Measurements from ENCODE around the gene HDAC4. TPM values are rescaled to one million over a fixed set of nuclear protein-coding genes. Genes with fewer than 3 reads are reported as not detected.

The HDAC4 gene
- total and polyA plus RNA-seq, 5 donors = 7.8 to 29.1 (median 22.5) TPM

- H3K9me3 ChIP-seq (ENCODE audit: control insufficient read depth, low read length) = no peaks in the 10 kb centered on the region
- H3K4me1 ChIP-seq (ENCODE audit: control insufficient read depth, insufficient read depth, low read length) = peaks cover 6% of the 10 kb centered on the region
- intact Hi-C loops (cut with DNase I) = no loop called here
- no peak overlapping the region for H3K4me3 ChIP-seq (ENCODE audit: low read length)
- ATAC-seq = no peak
- DNase-seq = no peak
- H3K27me3 ChIP-seq (ENCODE audit: control insufficient read depth, insufficient read depth) = no peaks in the 10 kb centered on the region
- no peak overlapping the region for H3K27ac ChIP-seq (ENCODE audit: low read length)
Measured at GRCh38 chr2:239257511-239257937, 143.3 kb downstream of the HDAC4 start.

DNA sequence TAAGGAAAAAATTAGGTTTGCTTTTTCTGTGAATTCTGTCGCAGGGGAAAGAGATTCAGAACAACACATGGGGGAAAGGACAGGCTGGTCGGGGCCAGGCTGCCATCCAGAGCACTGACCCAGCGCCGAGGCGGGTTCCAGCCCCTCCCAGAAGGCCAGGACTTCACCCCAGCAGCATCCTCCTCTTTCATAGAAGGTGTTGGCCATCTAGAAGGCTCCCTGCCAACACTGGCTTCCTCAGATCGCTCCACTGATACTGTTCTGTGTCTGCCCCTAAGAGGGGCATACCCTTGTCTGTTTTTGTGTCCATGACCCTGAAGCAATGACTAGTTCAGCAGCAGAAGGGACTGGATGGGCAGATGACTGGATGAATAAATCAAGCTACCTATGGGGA, 144.5 kb downstream of the HDAC4 start:
- WGBS = 82% methylated on average over 6 of the region's 6 CpGs
- ATAC-seq = no peak
- intact Hi-C loops (cut with DNase I) = no loop called here
- Histone ChIP-seq H3K9me3 (ENCODE audit: control insufficient read depth, low read length) (no peaks in the 10 kb centered on the region), H3K4me3 (ENCODE audit: low read length) (no peak overlapping the region), H3K27ac (ENCODE audit: low read length) (no peak overlapping the region), H3K4me1 (ENCODE audit: control insufficient read depth, insufficient read depth, low read length) (peaks cover 9% of the 10 kb centered on the region), H3K27me3 (ENCODE audit: control insufficient read depth, insufficient read depth) (no peaks in the 10 kb centered on the region)
- DNase-seq = no peak

DNA sequence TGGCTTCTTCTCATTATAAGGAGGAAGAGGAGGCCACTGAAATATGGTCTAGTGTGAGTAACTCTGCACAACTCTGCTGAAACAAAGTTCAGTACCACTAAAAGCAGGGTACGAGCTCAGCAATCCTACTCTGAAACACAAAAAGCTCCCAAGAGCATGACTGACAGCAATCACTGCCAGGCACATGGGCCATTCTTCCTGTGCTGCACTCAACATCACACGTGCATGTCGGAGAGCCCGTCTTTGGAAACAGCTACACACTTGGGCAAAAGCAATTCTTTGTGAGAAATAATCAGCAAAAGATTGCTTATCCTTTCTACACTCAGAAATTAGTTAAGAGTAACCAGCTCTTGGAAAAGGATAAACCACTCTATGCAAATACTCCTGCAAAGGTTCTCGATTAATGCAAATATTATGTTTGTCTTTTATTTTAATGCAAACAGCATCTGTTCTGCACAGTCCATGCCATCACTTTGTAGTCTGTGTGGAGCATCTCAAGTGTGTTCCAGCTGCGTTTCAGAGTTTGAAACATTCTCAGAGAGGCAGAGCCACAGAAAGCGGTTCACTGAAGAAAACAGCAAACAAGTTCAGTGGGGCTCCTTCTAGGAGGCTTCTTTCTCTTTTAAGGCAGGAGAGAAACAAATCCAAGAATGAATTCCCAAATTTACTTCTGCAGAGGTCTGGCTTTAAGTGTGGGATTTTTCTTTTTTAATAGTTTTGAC, 145.0 kb downstream of the HDAC4 start:
- no peak overlapping the region for H3K4me3 ChIP-seq (ENCODE audit: low read length)
- no peak for ATAC-seq
- intact Hi-C loops (cut with DNase I) = no loop called here
- H3K9me3 ChIP-seq (ENCODE audit: control insufficient read depth, low read length) = no peaks in the 10 kb centered on the region
- H3K27me3 ChIP-seq (ENCODE audit: control insufficient read depth, insufficient read depth) = no peaks in the 10 kb centered on the region
- DNase-seq = no peak
- 72% methylated on average over 7 of the region's 7 CpGs for WGBS
- H3K4me1 ChIP-seq (ENCODE audit: control insufficient read depth, insufficient read depth, low read length) = peaks cover 9% of the 10 kb centered on the region
- H3K27ac ChIP-seq (ENCODE audit: low read length) = no peak overlapping the region

GRCh38 chr2:239255218-239255617, 145.6 kb downstream of the HDAC4 start:
- Histone ChIP-seq H3K27ac (ENCODE audit: low read length) (no peak overlapping the region), H3K27me3 (ENCODE audit: control insufficient read depth, insufficient read depth) (no peaks in the 10 kb centered on the region), H3K9me3 (ENCODE audit: control insufficient read depth, low read length) (no peaks in the 10 kb centered on the region), H3K4me3 (ENCODE audit: low read length) (no peak overlapping the region), H3K4me1 (ENCODE audit: control insufficient read depth, insufficient read depth, low read length) (peaks cover 8% of the 10 kb centered on the region)
- WGBS = 89% methylated on average over 5 of the region's 5 CpGs
- no peak for DNase-seq
- intact Hi-C loops (cut with DNase I) = no loop called here
- no peak for ATAC-seq

- DNase-seq = peak in 1 of 3 donors; percentile 15
- intact Hi-C loops (cut with DNase I) = no loop called here
- Histone ChIP-seq H3K27ac (ENCODE audit: low read length) (peak overlapping the region; percentile 51), H3K9me3 (ENCODE audit: control insufficient read depth, low read length) (no peaks in the 10 kb centered on the region), H3K4me3 (ENCODE audit: low read length) (no peak overlapping the region), H3K27me3 (ENCODE audit: control insufficient read depth, insufficient read depth) (no peaks in the 10 kb centered on the region), H3K4me1 (ENCODE audit: control insufficient read depth, insufficient read depth, low read length) (peaks cover 4% of the 10 kb centered on the region)
- 85% methylated on average over 7 of the region's 7 CpGs for WGBS
- no peak for ATAC-seq
Measured at GRCh38 chr2:239253701-239254436, 147.0 kb downstream of the HDAC4 start.

GRCh38 chr2:239253264-239253663, 147.6 kb downstream of the HDAC4 start:
- Histone ChIP-seq H3K27me3 (ENCODE audit: control insufficient read depth, insufficient read depth) (no peaks in the 10 kb centered on the region), H3K4me3 (ENCODE audit: low read length) (no peak overlapping the region), H3K9me3 (ENCODE audit: control insufficient read depth, low read length) (no peaks in the 10 kb centered on the region), H3K4me1 (ENCODE audit: control insufficient read depth, insufficient read depth, low read length) (peaks cover 4% of the 10 kb centered on the region), H3K27ac (ENCODE audit: low read length) (peak overlapping the region; percentile 51)
- intact Hi-C loops (cut with DNase I) = no loop called here
- DNase-seq = no peak
- no peak for ATAC-seq
- WGBS = 77% methylated on average over 7 of the region's 7 CpGs

GRCh38 chr2:239252801-239253200, 148.0 kb downstream of the HDAC4 start:
- ATAC-seq = peak; percentile 78 to 80
- Histone ChIP-seq H3K9me3 (ENCODE audit: control insufficient read depth, low read length) (no peaks in the 10 kb centered on the region), H3K4me1 (ENCODE audit: control insufficient read depth, insufficient read depth, low read length) (peaks cover 4% of the 10 kb centered on the region), H3K27ac (ENCODE audit: low read length) (no peak overlapping the region), H3K27me3 (ENCODE audit: control insufficient read depth, insufficient read depth) (no peaks in the 10 kb centered on the region), H3K4me3 (ENCODE audit: low read length) (no peak overlapping the region)
- intact Hi-C loops (cut with DNase I) = no loop called here
- 21% methylated on average over 19 of the region's 19 CpGs for WGBS
- DNase-seq = peak; percentile 73 to 91 (median 86)

DNA sequence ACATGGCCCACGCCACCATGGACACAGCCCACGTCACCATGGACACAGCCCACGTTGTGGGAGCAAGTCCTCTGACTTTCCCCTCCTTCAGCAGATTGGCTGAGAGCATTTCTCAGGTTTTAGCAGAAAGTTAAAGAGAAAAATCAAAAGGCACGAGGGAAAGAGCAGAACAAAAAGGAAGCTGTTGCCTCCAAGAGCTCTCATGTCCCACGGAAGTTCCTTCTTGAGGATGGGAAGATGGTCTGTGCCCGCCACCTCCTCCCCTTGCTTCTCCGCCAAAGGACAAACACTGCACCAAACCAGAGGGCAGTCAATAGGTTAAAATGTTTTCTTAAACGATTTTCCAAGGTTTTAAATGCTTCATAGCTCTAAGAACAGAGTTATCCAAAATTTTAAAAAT, 148.4 kb downstream of the HDAC4 start:
- peaks cover 4% of the 10 kb centered on the region for H3K4me1 ChIP-seq (ENCODE audit: control insufficient read depth, insufficient read depth, low read length)

DNA sequence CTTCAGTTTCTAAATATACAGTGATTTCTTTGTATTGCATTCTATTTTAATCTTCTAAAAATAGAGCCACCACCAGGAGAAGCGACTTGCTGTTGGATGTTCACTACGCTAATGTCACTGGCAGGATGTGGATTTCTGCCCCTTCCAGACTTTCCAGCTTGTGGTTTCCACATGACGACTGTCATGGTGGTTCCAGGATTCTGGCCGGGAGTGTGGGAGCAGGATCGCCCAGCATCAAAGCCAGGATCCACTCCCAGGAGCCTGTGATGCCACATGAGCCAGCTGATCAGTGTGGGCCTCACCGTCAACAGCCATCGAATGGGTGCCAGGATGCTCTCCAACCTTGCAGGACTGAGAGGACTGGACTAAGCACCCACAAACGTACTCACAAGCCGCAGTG, 148.8 kb downstream of the HDAC4 start:
- Histone ChIP-seq H3K27ac (ENCODE audit: low read length) (peak overlapping the region; percentile 94), H3K4me1 (ENCODE audit: control insufficient read depth, insufficient read depth, low read length) (peaks cover 4% of the 10 kb centered on the region), H3K9me3 (ENCODE audit: control insufficient read depth, low read length) (no peaks in the 10 kb centered on the region), H3K27me3 (ENCODE audit: control insufficient read depth, insufficient read depth) (no peaks in the 10 kb centered on the region), H3K4me3 (ENCODE audit: low read length) (no peak overlapping the region)
- 68% methylated on average over 9 of the region's 9 CpGs for WGBS
- DNase-seq (no peak), ATAC-seq (peak; percentile 13 to 29)
- intact Hi-C loops (cut with DNase I) = no loop called here

More for the DNA sequence above, 148.4 kb downstream of the HDAC4 start:
- Histone ChIP-seq H3K4me3 (ENCODE audit: low read length) (no peak overlapping the region), H3K9me3 (ENCODE audit: control insufficient read depth, low read length) (no peaks in the 10 kb centered on the region), H3K27me3 (ENCODE audit: control insufficient read depth, insufficient read depth) (no peaks in the 10 kb centered on the region), H3K27ac (ENCODE audit: low read length) (peak overlapping the region; percentile 94)
- intact Hi-C loops (cut with DNase I) = no loop called here
- ATAC-seq (no peak), DNase-seq (no peak)
- 62% methylated on average over 8 of the region's 8 CpGs for WGBS

DNA sequence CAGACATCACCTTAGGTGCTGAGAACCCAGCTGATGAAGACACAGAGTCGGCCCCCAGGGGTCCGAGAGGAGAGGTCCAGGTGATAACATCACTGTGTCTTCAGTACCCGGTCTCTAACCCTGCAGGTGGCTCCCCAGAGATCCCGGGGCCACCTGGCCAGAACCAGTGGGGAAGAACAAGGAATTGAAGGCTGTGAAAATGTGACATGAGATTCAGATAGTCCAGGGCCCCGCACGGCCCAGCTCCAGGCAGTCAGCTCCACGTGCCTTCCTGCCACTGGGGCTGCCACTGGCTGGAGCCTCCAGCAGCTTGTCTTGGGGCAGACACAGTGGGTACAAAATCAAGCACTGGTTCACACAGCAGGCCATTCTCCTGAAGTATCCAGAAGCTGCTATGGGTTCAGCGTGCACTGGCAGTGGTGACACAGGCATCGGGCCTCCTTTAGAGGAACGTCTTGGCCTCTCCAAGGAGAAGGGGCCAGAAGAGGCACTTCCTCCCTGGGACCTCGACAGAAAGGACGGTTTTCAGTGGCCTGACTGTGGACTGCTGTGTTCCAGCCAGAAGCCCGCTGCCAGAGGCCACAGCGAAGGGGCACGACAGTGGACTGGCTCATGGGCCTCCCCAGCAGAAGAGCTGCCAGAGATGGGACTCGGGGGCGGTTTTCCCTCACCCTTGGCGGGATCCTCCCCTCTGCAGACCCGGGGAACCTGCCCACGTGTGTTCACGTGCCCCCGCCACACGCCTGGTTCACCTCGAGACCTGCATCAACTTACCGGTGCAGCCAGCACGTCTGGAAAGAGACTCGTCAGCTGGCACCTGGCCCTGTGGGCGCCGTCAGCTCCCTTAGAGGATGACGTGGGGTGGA, 150.4 kb downstream of the HDAC4 start:
- intact Hi-C loops (cut with DNase I) = no loop called here
- WGBS = 78% methylated on average over 30 of the region's 30 CpGs

GRCh38 chr2:239249776-239250175, 151.0 kb downstream of the HDAC4 start:
- Histone ChIP-seq H3K27me3 (ENCODE audit: control insufficient read depth, insufficient read depth) (no peaks in the 10 kb centered on the region), H3K4me3 (ENCODE audit: low read length) (no peak overlapping the region), H3K27ac (ENCODE audit: low read length) (no peak overlapping the region), H3K9me3 (ENCODE audit: control insufficient read depth, low read length) (no peaks in the 10 kb centered on the region), H3K4me1 (ENCODE audit: control insufficient read depth, insufficient read depth, low read length) (peaks cover 6% of the 10 kb centered on the region)
- DNase-seq = peak; percentile 83 to 91 (median 91)
- 24% methylated on average over 17 of the region's 17 CpGs for WGBS
- peak; percentile 78 to 84 for ATAC-seq
- intact Hi-C loops (cut with DNase I) = no loop called here

More for the DNA sequence above, 150.4 kb downstream of the HDAC4 start:
- Histone ChIP-seq H3K4me1 (ENCODE audit: control insufficient read depth, insufficient read depth, low read length) (peaks cover 6% of the 10 kb centered on the region), H3K4me3 (ENCODE audit: low read length) (no peak overlapping the region), H3K9me3 (ENCODE audit: control insufficient read depth, low read length) (no peaks in the 10 kb centered on the region), H3K27ac (ENCODE audit: low read length) (no peak overlapping the region), H3K27me3 (ENCODE audit: control insufficient read depth, insufficient read depth) (no peaks in the 10 kb centered on the region)
- ATAC-seq (no peak), DNase-seq (no peak)

Data from right cardiac atrium (tissue), 5 donors.